Sigmoid colon (tissue), 7 donors: ENCODE data around the gene RAP1B. TPM values are rescaled to one million over a fixed set of nuclear protein-coding genes. Genes with fewer than 3 reads are reported as not detected.

Experiments
- DNase-seq: peaks from one replicate; pipeline ENCODE4 v3.0.0-alpha.2; 2019
- H3K27ac ChIP-seq, 4 donors: fragments of 200-600 bp; sonication (generic); one replicate each; pipeline ENCODE4 v1.5.1; 2016 to 2019; ENCODE audit warnings: mild to moderate bottlenecking in 1 of 4
- H3K27me3 ChIP-seq, 3 donors: fragments of 200-600 bp; sonication (generic); one replicate each; pipeline ENCODE4 v1.5.1; 2019; ENCODE audit warnings: mild to moderate bottlenecking in 1 of 3
- H3K36me3 ChIP-seq, 4 donors: fragments of 200-600 bp; sonication (generic); one replicate each; pipeline ENCODE4 v1.5.1; 2016 to 2019
- H3K4me1 ChIP-seq, 4 donors: fragments of 200-600 bp; sonication (generic); one replicate each; pipeline ENCODE4 v1.5.1; 2017 to 2019
- H3K4me3 ChIP-seq, 4 donors: fragments of 200-600 bp; sonication (generic); one replicate each; pipeline ENCODE4 v1.5.1; 2017 to 2019; ENCODE audit warnings: mild to moderate bottlenecking in 2 of 4, moderate library complexity in 1 of 4
- H3K9me3 ChIP-seq, 4 donors: fragments of 200-600 bp in 3 of 4; sonication (generic) in 3 of 4; one replicate each; pipeline versions ENCODE4 v1.5.1 to v1.6.1; 2013 to 2019
- CTCF ChIP-seq, 4 experiments: fragments of 450-650 bp in 3 of 4; fragments of 200-600 bp in 1 of 4; IDR thresholded peaks; one replicate each; pipeline ENCODE4 v1.5.1; 2016 to 2019; ENCODE audit warnings: antibody characterized with exemption in 4 of 4, mild to moderate bottlenecking in 3 of 4, moderate library complexity in 2 of 4
- EP300 ChIP-seq, 4 donors: sonication (generic); formaldehyde crosslinking; IDR thresholded peaks; one replicate each; pipeline ENCODE4 v1.6.1; 2017; ENCODE audit warnings: antibody characterized with exemption in 4 of 4
- POLR2A ChIP-seq, 2 donors: fragments of 450-650 bp; IDR thresholded peaks; one replicate each; pipeline ENCODE4 v1.6.1; 2016; ENCODE audit warnings: antibody characterized with exemption in 2 of 2, mild to moderate bottlenecking in 2 of 2, moderate library complexity in 2 of 2
- POLR2AphosphoS5 ChIP-seq, 4 donors: sonication (generic); formaldehyde crosslinking; IDR thresholded peaks; one replicate each; pipeline ENCODE4 v1.6.1; 2017; ENCODE audit warnings: antibody characterized with exemption in 4 of 4
- WGBS, 2 donors: extraction: QIAGEN DNeasy Blood & Tissue Kit; methylation state at CpG; one replicate each; pipeline ENCODE4 v1.1.7; 2013; 5-methylcytosine and 5-hydroxymethylcytosine counted together
- intact Hi-C: fragments of 100-400 bp; cut with DNase I; formaldehyde crosslinking; loops from one replicate; pipeline ENCODE4 v1.15.1; 2023
- polyA plus RNA-seq, 3 donors: library from polyadenylated mRNA; stranded (reverse); fragments of 200-250 nt; gene quantifications; one replicate each; pipeline ENCODE4 v1.2.3, GENCODE V29; 2013
- total RNA-seq, 4 donors: library from RNA; depleted of rRNA; stranded (reverse); fragments of >200 nt; gene quantifications; one replicate each; pipeline ENCODE4 v1.1.0, GENCODE V29; 2016
- donor health status: healthy with polysubstance abuse.
- donor health status: Bipolar disorder and iron deficiency.
- donor health status: healthy.

RAP1B gene
- total and polyA plus RNA-seq, 7 donors = 146 to 258 (median 213) TPM

GRCh38 chr12:68614769-68615168, 4.1 kb downstream of the RAP1B start:
- no peak for TF ChIP-seq POLR2A (IDR thresholded peaks at IDR 0.05)
- no peak for TF ChIP-seq CTCF (IDR thresholded peaks at IDR 0.05)
- no peak for TF ChIP-seq EP300 (IDR thresholded peaks at IDR 0.05)
- no peak for TF ChIP-seq POLR2AphosphoS5 (IDR thresholded peaks at IDR 0.05)
- peaks cover 0 to 79% (median 75%) of the 10 kb centered on the region in 4 donors for H3K4me1 ChIP-seq
- no peak for DNase-seq
- intact Hi-C loops = loop anchor here (5.0 to 10.0 kb wide), 3 partner anchors 48 to 280 kb away; partner anchors contain the start of genes MDM1 and MDM2
- H3K4me3 ChIP-seq = peak overlapping the region in 1 of 4 donors; percentile 0
- no peaks in the 10 kb centered on the region for H3K27me3 ChIP-seq
- WGBS, 2 donors = 35 to 36% methylated on average over 2 of the region's 2 CpGs
- no peaks in the 10 kb centered on the region for H3K36me3 ChIP-seq
- H3K9me3 ChIP-seq = no peaks in the 10 kb centered on the region
- peak overlapping the region; percentile 2 to 99 (median 62) for H3K27ac ChIP-seq

- Histone ChIP-seq H3K4me3 (no peak overlapping the region), H3K36me3 (no peaks in the 10 kb centered on the region), H3K4me1 (peaks cover 0 to 100% (median 99%) of the 10 kb centered on the region in 4 donors), H3K27ac (peak overlapping the region in 2 of 4 donors; percentile 4 to 95), H3K9me3 (no peaks in the 10 kb centered on the region), H3K27me3 (no peaks in the 10 kb centered on the region)
- intact Hi-C loops = loop anchor here (5.0 to 10.0 kb wide), 2 partner anchors 45 to 283 kb away; partner anchors contain the start of gene MDM1
- no peak for TF ChIP-seq POLR2AphosphoS5 (IDR thresholded peaks at IDR 0.05)
- no peak for TF ChIP-seq CTCF (IDR thresholded peaks at IDR 0.05)
- no peak for TF ChIP-seq POLR2A (IDR thresholded peaks at IDR 0.05)
- TF ChIP-seq EP300 (IDR thresholded peaks at IDR 0.05) = no peak
- WGBS, 2 donors = 70 to 78% methylated on average over 4 of the region's 4 CpGs
- no peak for DNase-seq
These were observed 6.6 kb downstream of the RAP1B start for GRCh38 chr12:68617160-68617926.

GRCh38 chr12:68619541-68619940, 8.8 kb downstream of the RAP1B start:
- no peaks in the 10 kb centered on the region for H3K36me3 ChIP-seq
- H3K27me3 ChIP-seq = no peaks in the 10 kb centered on the region
- H3K27ac ChIP-seq = peak overlapping the region in 2 of 4 donors; percentile 21 to 95
- peaks cover 0 to 100% (median 96%) of the 10 kb centered on the region in 4 donors for H3K4me1 ChIP-seq
- no peaks in the 10 kb centered on the region for H3K9me3 ChIP-seq
- no peak for DNase-seq
- H3K4me3 ChIP-seq = no peak overlapping the region
- intact Hi-C loops = loop anchor here (5.0 to 10.0 kb wide), 2 partner anchors 43 to 285 kb away; partner anchors contain the start of gene MDM1
- peak in 2 of 4 donors; percentile 27 to 46 for TF ChIP-seq POLR2AphosphoS5 (IDR thresholded peaks at IDR 0.05)
- TF ChIP-seq EP300 (IDR thresholded peaks at IDR 0.05) = no peak

GRCh38 chr12:68620519-68621471, 10.1 kb downstream of the RAP1B start:
- no peak for TF ChIP-seq POLR2AphosphoS5 (IDR thresholded peaks at IDR 0.05)
- no peak for TF ChIP-seq EP300 (IDR thresholded peaks at IDR 0.05)
- no peak for TF ChIP-seq CTCF (IDR thresholded peaks at IDR 0.05)
- TF ChIP-seq POLR2A (IDR thresholded peaks at IDR 0.05) = no peak
- intact Hi-C loops = no loop called here
- peaks cover 0 to 100% (median 94%) of the 10 kb centered on the region in 4 donors for H3K4me1 ChIP-seq

More at GRCh38 chr12:68620519-68621471, 10.1 kb downstream of the RAP1B start:
- Histone ChIP-seq H3K36me3 (no peaks in the 10 kb centered on the region), H3K4me3 (no peak overlapping the region), H3K27ac (peak overlapping the region in 2 of 4 donors; percentile 33 to 55), H3K27me3 (no peaks in the 10 kb centered on the region), H3K9me3 (no peaks in the 10 kb centered on the region)
- 78 to 85% methylated on average over 10 of the region's 10 CpGs for WGBS, 2 donors
- no peak for DNase-seq
